HepG2 (cell line): Measurements from ENCODE around the gene STYXL2. TPM values are rescaled to one million over a fixed set of nuclear protein-coding genes. Genes with fewer than 3 reads are reported as not detected.

Experiments
- EHMT2 ChIP-seq: fragments of 200-600 bp; sonication (generic); IDR thresholded peaks from 2 replicates; pipeline ENCODE4 v1.7.0; 2017; ENCODE audit warnings: antibody characterized with exemption, low read depth, low read length, borderline replicate concordance
- HHEX ChIP-seq: IDR thresholded peaks from 2 replicates; pipeline ENCODE4 v1.6.1; 2016; ENCODE audit warnings: control low read depth
- MAF1 ChIP-seq: sonication (generic); formaldehyde crosslinking; IDR thresholded peaks from 2 replicates; pipeline ENCODE4 v1.5.0; 2020; ENCODE audit warnings: missing genetic modification reagents, borderline replicate concordance
- PPARG ChIP-seq: conservative IDR thresholded peaks from 2 replicates; pipeline ENCODE4 v1.6.1; 2016; ENCODE audit warnings: missing biosample characterization, missing genetic modification reagents
- SALL1 ChIP-seq: sonication (generic); formaldehyde crosslinking; IDR thresholded peaks from 2 replicates; pipeline ENCODE4 v1.8.0; 2022; ENCODE audit warnings: mild to moderate bottlenecking, missing genetic modification reagents
- YEATS4 ChIP-seq: sonication (generic); formaldehyde crosslinking; IDR thresholded peaks from 2 replicates; pipeline ENCODE4 v1.4.0; 2020; ENCODE audit warnings: missing genetic modification reagents, borderline replicate concordance
- ZBTB20 ChIP-seq: sonication (generic); formaldehyde crosslinking; IDR thresholded peaks from 2 replicates; pipeline ENCODE4 v1.8.1; 2023; ENCODE audit warnings: missing genetic modification reagents, low read depth, mild to moderate bottlenecking, borderline replicate concordance
- ZC3H13 ChIP-seq: sonication (generic); formaldehyde crosslinking; IDR thresholded peaks from 2 replicates; pipeline ENCODE4 v1.8.1; 2023; ENCODE audit warnings: mild to moderate bottlenecking, missing genetic modification reagents, moderate library complexity
- ZMYM4 ChIP-seq: sonication (generic); formaldehyde crosslinking; IDR thresholded peaks from 2 replicates; pipeline ENCODE4 v1.8.1; 2023; ENCODE audit warnings: mild to moderate bottlenecking, missing genetic modification reagents
- ZNF30 ChIP-seq: sonication (generic); formaldehyde crosslinking; IDR thresholded peaks from 2 replicates; pipeline ENCODE4 v1.5.0; 2020; ENCODE audit warnings: mild to moderate bottlenecking, missing genetic modification reagents
- polyA plus RNA-seq, 8 experiments: library from polyadenylated mRNA; depleted of rRNA in 3 of 8; stranded (reverse) in 7 of 8; unstranded in 1 of 8; fragments of >200 nt; fragmentation: Illumina TruSeq in 4 of 8; extraction: Trizol in 4 of 8; gene quantifications; 2 replicates each; pipeline versions ENCODE4 v1.2.1 to v1.2.3, GENCODE V29; 2011 to 2016; ENCODE audit warnings: low read depth in 4 of 8, missing spikeins in 1 of 8, mixed read lengths in 1 of 8; ENCODE audit not compliant: insufficient read depth in 1 of 8
- total RNA-seq, 5 experiments: library from RNA; depleted of rRNA; stranded (reverse); fragments of >200 nt; fragmentation: Illumina TruSeq; extraction: Trizol; gene quantifications; 2 replicates each; pipeline ENCODE4 v1.2.3, GENCODE V29; 2016; ENCODE audit warnings: low read depth in 1 of 5
- TF ChIP-seq, protein P1 (sequence below): sonication (generic); formaldehyde crosslinking; IDR thresholded peaks from 2 replicates; pipeline ENCODE4 v1.9.0; 2021; ENCODE audit warnings: missing genetic modification reagents, borderline replicate concordance

Gene STYXL2
- total and polyA plus RNA-seq, 2 of the 13 experiments (the other 11 are each of a cell fraction or from before 2014, with no cell fraction given): not detected

DNA sequence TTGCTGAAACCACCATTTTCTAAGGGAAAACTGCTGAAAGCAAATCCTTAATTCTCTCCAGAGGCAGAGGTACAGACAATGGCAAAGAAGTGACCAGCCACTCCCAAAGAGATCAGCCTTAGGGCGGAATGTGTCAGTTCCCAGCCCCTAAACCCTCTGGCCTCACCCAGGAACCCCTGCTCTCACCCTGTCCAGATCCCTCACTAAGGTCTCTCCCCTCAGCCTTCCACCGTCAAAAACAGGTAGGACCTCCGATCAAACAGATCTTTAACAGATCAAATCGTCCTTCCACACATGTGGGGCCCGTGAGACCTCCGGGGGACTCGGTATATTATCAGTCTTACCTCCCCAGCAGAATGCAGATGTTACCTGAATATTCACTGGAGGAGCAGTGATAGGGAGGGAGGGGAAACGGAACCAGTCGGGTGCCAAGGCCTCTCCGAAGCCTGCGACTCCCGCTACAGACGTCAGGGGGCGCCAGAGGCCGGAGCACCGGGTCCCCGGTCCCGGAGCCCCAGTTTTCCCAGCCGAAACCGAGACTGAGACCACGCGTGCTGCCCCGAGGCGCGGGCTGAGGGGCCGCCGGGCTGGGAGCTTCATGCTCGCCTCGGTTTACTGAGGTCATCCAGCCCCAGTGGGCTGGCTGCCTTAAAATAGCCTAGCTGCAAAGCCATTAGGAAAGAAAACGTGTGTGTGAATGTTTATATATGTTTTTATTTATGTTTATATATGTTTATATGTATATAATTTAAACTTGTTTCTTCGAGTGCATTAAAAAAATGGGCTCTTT lies 27.3 kb upstream of the STYXL2 start (continued):
- TF ChIP-seq, protein P1, sequence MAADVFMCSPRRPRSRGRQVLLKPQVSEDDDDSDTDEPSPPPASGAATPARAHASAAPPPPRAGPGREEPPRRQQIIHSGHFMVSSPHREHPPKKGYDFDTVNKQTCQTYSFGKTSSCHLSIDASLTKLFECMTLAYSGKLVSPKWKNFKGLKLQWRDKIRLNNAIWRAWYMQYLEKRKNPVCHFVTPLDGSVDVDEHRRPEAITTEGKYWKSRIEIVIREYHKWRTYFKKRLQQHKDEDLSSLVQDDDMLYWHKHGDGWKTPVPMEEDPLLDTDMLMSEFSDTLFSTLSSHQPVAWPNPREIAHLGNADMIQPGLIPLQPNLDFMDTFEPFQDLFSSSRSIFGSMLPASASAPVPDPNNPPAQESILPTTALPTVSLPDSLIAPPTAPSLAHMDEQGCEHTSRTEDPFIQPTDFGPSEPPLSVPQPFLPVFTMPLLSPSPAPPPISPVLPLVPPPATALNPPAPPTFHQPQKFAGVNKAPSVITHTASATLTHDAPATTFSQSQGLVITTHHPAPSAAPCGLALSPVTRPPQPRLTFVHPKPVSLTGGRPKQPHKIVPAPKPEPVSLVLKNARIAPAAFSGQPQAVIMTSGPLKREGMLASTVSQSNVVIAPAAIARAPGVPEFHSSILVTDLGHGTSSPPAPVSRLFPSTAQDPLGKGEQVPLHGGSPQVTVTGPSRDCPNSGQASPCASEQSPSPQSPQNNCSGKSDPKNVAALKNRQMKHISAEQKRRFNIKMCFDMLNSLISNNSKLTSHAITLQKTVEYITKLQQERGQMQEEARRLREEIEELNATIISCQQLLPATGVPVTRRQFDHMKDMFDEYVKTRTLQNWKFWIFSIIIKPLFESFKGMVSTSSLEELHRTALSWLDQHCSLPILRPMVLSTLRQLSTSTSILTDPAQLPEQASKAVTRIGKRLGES: no peak
- no peak for TF ChIP-seq MAF1
- TF ChIP-seq HHEX: no peak
- no peak for TF ChIP-seq YEATS4 (CRISPR knock-in tag)
- TF ChIP-seq PPARG (CRISPR knock-in tag): peak; percentile 51; the same call in 1 of the 2 replicates
- TF ChIP-seq ZMYM4 (CRISPR knock-in tag): 0 out of 2 replicates have a peak, but pooled peaks have one; percentile 14
- TF ChIP-seq EHMT2: no peak
- no peak for TF ChIP-seq ZBTB20 (CRISPR knock-in tag)
- TF ChIP-seq ZNF30 (CRISPR knock-in tag): no peak
- TF ChIP-seq SALL1 (CRISPR knock-in tag): peak; percentile 29; the same call in 1 of the 2 replicates
- TF ChIP-seq ZC3H13 (CRISPR knock-in tag): no peak
